Stimulated activated naive CD8-positive, alpha-beta T cell treated with anti-CD3 and anti-CD28 coated beads, Interleukin-15, Interleukin-2, amounts not matched to agents 100 ng/mL and 50 ng/mL, for 24 hours (primary cell): ENCODE measurements around the gene NDST1.
"Not testable (repeated sequence)": the region's sequence is repeated elsewhere in the genome, so short reads cannot be mapped to it uniquely, and the experiment has no call there.

Source experiments
- H3K27ac Mint-ChIP-seq: one replicate; pipeline ENCODE4 v1.8.0; 2021; ENCODE audit warnings: mild to moderate bottlenecking, mixed read lengths
- H3K27me3 Mint-ChIP-seq: one replicate; pipeline ENCODE4 v1.8.0; 2021; ENCODE audit warnings: mixed read lengths
- H3K36me3 Mint-ChIP-seq: one replicate; pipeline ENCODE4 v1.8.0; 2021; ENCODE audit warnings: low read depth, mixed read lengths
- H3K4me1 Mint-ChIP-seq: one replicate; pipeline ENCODE4 v1.8.0; 2021; ENCODE audit warnings: low read depth, mixed read lengths
- H3K4me3 Mint-ChIP-seq: one replicate; pipeline ENCODE4 v1.8.0; 2021; ENCODE audit warnings: mild to moderate bottlenecking, mixed read lengths
- H3K9me3 Mint-ChIP-seq: one replicate; pipeline ENCODE4 v1.8.0; 2021; ENCODE audit warnings: mixed read lengths

The NDST1 gene

DNA sequence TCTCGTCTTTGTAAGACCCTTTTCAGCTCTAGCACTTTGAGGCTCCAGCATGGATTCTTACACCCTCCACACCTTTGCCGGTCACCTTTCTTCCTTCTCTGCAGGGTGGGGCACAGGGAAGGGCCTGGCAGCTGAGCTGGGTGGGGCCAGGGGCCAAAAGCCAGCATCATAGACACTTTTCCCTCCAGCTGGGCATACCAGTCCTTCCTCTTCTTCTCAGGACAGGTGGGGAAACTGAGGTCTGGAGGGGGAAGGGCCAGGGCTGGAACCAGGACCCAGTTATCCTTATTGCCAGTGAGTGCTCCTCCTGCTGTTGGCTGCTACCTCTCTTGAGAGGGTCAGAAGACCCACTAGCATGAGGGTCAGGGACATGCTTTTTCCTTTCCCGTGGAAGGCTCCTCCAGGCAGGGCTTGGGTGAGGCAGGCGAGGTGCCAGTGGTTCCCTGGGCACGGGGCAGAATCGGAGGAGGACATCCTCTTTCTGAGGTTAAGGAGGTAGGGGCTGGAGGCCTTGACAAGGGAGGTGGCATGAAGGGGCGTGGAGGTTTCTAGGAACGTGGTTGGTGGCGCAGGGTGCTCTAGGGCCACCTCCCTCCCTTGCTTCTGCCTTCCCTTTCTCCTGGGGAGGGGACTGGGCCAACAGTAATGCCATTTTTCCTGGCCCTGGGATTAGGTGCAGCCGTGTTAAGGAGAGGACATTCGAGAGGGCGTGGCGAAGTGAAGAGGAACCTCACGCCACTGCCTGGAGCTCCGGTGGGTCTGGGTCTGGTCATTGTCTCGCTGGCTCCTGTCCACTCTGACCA lies at the start of gene NDST1:
NDST1 (plus strand) TSS at position 658 of the 803 bp plus-strand sequence. CDS start 13,124 bp downstream, outside the sequence.
- Mint-ChIP-seq H3K27me3 (no peaks in the 10 kb centered on the region), H3K9me3 (no peaks in the 10 kb centered on the region), H3K27ac (no peak within 1 kb of the TSS), H3K36me3 (no peaks in the 10 kb centered on the region), H3K4me1 (no peaks in the 10 kb centered on the region), H3K4me3 (no peak within 1 kb of the TSS)

- H3K36me3 Mint-ChIP-seq, result no peaks in the 10 kb centered on the region
- H3K4me1 Mint-ChIP-seq, result peaks cover 35% of the 10 kb centered on the region
- peak overlapping the region; percentile 32 for H3K27ac Mint-ChIP-seq
- no peaks in the 10 kb centered on the region for H3K9me3 Mint-ChIP-seq
- H3K4me3 Mint-ChIP-seq, result peak overlapping the region; percentile 61
- H3K27me3 Mint-ChIP-seq, result no peaks in the 10 kb centered on the region
Measured at GRCh38 chr5:150458802-150459557, 49.0 kb upstream of the NDST1 start.

- Mint-ChIP-seq H3K36me3 (no peaks in the 10 kb centered on the region), H3K27ac (peak overlapping the region; percentile 28), H3K9me3 (no peaks in the 10 kb centered on the region), H3K4me1 (peaks cover 35% of the 10 kb centered on the region), H3K27me3 (no peaks in the 10 kb centered on the region), H3K4me3 (no peak overlapping the region)
Measured at GRCh38 chr5:150460781-150461180, 47.1 kb upstream of the NDST1 start.

DNA sequence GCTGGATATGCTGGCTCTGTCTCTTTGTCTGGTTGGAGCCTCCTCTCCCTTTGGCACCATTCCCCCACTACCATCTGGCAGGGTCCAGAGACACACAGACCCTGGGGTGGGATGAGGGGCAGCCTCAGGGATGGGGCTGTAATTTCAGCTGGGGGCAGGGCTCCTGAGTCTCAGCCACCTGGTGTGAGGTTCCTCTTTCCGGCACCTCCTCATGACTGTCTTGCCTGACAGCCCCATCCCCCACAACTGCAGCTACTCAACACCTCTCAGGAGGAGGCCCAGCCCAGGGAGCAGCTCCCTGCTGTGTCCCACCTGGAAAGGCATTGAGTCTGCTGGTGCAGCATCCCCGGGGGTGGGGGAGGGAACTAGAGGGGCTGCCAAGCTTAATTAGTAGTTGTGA lies 46.7 kb upstream of the NDST1 start:
- no peaks in the 10 kb centered on the region for H3K27me3 Mint-ChIP-seq
- no peak overlapping the region for H3K4me3 Mint-ChIP-seq
- no peaks in the 10 kb centered on the region for H3K9me3 Mint-ChIP-seq
- H3K36me3 Mint-ChIP-seq, result no peaks in the 10 kb centered on the region
- peaks cover 35% of the 10 kb centered on the region for H3K4me1 Mint-ChIP-seq
- no peak overlapping the region for H3K27ac Mint-ChIP-seq

DNA sequence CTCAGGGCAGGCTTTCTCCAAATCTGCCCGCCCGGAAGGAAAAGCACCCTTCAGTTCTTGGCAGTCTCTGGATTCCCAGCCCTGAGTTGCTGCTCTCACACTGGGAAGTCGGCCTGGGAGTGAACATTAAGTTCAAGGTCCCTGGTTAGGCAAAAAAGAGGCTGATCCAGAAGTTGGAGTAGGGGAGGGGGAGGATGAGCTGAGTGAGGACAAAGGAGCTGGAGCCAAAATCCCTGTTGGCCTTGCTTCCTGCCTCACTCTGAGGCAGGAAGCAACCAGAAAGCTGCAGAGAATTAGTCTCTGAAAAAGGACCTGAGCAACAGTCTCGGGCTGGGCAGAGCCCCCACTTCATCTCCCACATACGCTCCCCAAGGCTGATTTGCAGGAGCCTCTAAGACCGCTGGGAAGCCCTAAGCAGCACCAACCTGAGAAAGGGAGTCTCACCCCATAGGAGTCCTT lies 43.3 kb upstream of the NDST1 start:
- peaks cover 12% of the 10 kb centered on the region for H3K4me1 Mint-ChIP-seq
- H3K27ac Mint-ChIP-seq, result no peak overlapping the region
- no peaks in the 10 kb centered on the region for H3K36me3 Mint-ChIP-seq
- H3K27me3 Mint-ChIP-seq, result no peaks in the 10 kb centered on the region
- no peak overlapping the region for H3K4me3 Mint-ChIP-seq
- H3K9me3 Mint-ChIP-seq, result no peaks in the 10 kb centered on the region

DNA sequence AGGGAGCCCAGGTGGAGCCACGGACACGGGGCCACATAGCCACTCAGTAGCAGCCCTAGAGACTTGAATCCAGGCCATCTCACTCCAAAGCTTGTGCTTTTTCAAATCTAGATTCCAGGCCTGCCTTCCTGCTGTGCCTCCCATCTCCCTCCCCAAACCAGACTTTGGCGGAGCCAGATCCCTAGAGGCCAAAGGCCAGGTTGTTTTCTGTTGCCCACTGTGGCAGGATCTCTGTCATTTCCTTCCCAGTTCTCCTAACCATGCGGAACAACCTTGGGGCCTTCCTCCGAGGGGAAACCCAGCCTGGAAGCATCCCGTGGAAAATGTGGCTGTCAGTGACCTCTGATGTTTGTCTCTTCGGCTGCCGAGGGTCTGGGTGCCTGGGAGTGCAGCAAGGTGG lies 42.0 kb upstream of the NDST1 start:
- H3K27ac Mint-ChIP-seq, result no peak overlapping the region
- H3K9me3 Mint-ChIP-seq, result no peaks in the 10 kb centered on the region
- no peak overlapping the region for H3K4me3 Mint-ChIP-seq
- H3K27me3 Mint-ChIP-seq, result no peaks in the 10 kb centered on the region
- peaks cover 5% of the 10 kb centered on the region for H3K4me1 Mint-ChIP-seq
- H3K36me3 Mint-ChIP-seq, result no peaks in the 10 kb centered on the region

GRCh38 chr5:150468206-150468605 lies 39.7 kb upstream of the NDST1 start:
- Mint-ChIP-seq H3K36me3 (no peaks in the 10 kb centered on the region), H3K4me1 (no peaks in the 10 kb centered on the region), H3K27me3 (no peaks in the 10 kb centered on the region), H3K4me3 (no peak overlapping the region), H3K27ac (no peak overlapping the region), H3K9me3 (no peaks in the 10 kb centered on the region)

DNA sequence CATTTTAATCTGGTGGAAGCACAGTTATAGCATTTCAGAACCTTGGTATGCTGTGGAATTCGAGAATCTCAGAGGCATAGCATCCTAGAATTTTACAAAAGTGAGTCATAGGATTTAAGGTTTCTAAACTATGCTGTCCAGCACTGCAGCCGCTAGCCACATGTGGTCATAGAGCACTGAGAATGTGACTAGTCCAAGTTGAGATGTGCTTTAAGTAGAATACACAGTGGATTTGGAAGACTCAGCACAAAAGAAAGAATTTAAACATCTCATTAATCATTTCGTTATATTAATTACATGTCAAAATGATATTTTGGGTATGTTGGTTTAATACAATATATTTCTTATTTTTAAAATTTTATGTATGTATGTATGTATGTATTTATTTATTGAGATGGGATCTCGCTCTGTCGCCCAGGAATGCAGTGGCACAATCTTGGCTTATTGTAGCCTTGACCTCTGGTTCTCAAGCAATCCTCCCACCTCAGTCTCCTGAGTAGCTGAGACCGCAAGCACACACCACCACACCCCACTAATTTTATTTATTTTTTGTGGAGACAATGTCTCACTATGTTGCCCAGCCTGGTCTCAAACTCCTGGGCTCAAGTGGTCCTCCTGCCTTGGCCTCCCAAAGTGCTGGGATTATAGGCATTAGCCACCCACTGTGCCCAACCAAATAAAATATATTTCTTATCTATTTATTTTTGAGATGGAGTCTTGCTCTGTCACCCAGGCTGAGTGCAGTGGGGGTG lies 38.0 kb upstream of the NDST1 start:
- Mint-ChIP-seq H3K27ac (no peak overlapping the region), H3K27me3 (no peaks in the 10 kb centered on the region), H3K9me3 (no peaks in the 10 kb centered on the region), H3K4me1 (no peaks in the 10 kb centered on the region), H3K4me3 (no peak overlapping the region), H3K36me3 (no peaks in the 10 kb centered on the region)

GRCh38 chr5:150473673-150474358 lies 34.1 kb upstream of the NDST1 start:
- H3K9me3 Mint-ChIP-seq, result no peaks in the 10 kb centered on the region
- H3K27ac Mint-ChIP-seq, result no peak overlapping the region
- H3K4me3 Mint-ChIP-seq, result no peak overlapping the region
- no peaks in the 10 kb centered on the region for H3K27me3 Mint-ChIP-seq
- no peaks in the 10 kb centered on the region for H3K4me1 Mint-ChIP-seq
- no peaks in the 10 kb centered on the region for H3K36me3 Mint-ChIP-seq

DNA sequence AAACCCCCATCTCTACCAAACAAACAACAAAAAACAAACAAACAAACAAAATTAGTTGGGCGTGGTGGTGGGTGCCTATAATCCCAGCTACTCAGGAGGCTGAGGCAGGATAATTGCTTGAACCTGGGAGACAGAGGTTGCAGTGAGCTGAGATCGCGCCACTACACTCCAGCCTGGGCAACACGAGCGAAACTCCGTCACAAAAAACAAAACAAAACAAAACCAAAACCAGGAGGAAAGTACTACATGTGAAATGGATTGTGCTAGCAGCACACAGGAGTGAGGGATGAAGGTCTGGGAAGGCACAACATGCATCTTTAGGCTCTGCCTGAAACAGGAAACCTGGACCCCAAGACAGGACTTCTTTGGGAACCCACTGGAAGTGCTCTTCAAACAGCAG lies 31.4 kb upstream of the NDST1 start:
- not testable (repeated sequence) for H3K36me3 Mint-ChIP-seq, H3K27ac Mint-ChIP-seq, H3K9me3 Mint-ChIP-seq, H3K27me3 Mint-ChIP-seq, H3K4me1 Mint-ChIP-seq, H3K4me3 Mint-ChIP-seq

DNA sequence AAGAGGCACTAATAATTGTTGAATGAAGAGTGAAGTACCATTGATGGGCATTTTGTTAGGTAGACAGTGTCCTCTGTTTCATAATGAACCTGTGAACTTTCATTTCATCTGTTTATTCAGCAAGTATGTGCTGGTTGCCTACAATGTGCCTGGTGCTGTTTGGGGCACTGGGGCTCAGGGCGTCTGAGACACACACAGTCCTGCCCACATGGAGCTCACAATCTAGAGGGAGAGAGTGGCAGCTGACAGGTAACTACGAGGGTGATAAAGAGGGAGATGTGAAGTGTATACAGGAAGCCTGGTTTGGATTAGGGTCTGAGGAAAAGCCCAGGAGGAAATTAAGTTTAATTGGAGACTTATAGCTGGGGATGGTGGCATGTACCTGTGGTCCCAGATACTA lies 28.5 kb upstream of the NDST1 start:
- no peaks in the 10 kb centered on the region for H3K36me3 Mint-ChIP-seq
- H3K4me3 Mint-ChIP-seq, result no peak overlapping the region
- no peaks in the 10 kb centered on the region for H3K27me3 Mint-ChIP-seq
- H3K9me3 Mint-ChIP-seq, result no peaks in the 10 kb centered on the region
- H3K4me1 Mint-ChIP-seq, result no peaks in the 10 kb centered on the region
- no peak overlapping the region for H3K27ac Mint-ChIP-seq

DNA sequence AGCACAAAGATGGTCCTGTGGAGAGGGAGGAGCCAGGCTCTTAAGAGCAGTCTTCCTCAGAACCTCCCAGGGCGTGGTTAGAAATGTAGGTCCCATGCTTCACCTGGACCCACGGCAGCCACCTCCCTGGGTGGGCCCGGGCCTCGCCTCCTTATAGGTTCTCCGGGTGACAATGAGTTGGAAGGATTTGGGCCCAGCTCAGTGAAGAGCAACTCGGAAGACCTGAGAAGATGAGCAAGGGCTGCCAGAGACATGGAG lies 26.3 kb upstream of the NDST1 start:
- H3K27ac Mint-ChIP-seq, result no peak overlapping the region
- H3K36me3 Mint-ChIP-seq, result no peaks in the 10 kb centered on the region
- H3K4me1 Mint-ChIP-seq, result peaks cover 3% of the 10 kb centered on the region
- no peaks in the 10 kb centered on the region for H3K9me3 Mint-ChIP-seq
- H3K4me3 Mint-ChIP-seq, result no peak overlapping the region
- H3K27me3 Mint-ChIP-seq, result peaks cover 6% of the 10 kb centered on the region

GRCh38 chr5:150481972-150482406 lies 25.9 kb upstream of the NDST1 start:
- H3K27me3 Mint-ChIP-seq, result peaks cover 6% of the 10 kb centered on the region
- H3K4me1 Mint-ChIP-seq, result peaks cover 5% of the 10 kb centered on the region
- no peak overlapping the region for H3K27ac Mint-ChIP-seq
- no peak overlapping the region for H3K4me3 Mint-ChIP-seq
- H3K9me3 Mint-ChIP-seq, result no peaks in the 10 kb centered on the region
- H3K36me3 Mint-ChIP-seq, result no peaks in the 10 kb centered on the region

DNA sequence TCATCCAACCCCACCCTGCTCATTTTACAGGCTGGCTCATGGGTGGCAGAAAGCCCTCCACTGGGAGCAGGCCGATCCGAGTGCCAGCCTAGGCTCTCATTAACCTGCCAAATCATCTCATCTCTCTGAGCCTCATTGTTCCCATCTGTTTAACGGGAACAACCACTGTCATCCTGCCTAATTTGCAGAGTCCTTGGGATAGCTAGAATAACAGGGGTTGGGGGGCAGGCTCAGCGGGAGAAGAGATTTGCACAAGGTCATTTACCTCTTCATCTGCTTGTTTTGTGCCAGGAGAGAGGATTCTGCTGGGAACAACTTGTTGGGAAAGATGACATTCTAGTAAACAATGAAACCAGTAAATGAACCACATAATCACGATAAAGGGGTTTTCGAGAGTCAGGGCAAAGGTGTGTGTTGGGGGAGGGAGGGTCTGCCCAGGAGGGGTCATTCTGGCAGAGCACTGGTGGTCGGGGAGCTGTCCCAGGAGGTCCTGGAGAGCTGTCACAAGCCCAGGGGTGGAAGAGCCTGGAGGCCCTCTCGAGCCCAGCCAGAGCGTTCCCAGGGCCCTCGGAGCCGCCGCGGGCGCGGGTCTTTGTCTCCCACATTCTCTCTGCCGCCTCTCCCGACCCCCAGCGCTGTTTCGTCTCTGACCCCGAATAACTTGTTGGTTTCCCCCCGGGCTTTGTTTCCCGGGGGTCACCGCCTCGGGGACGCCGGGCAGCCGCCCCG lies 22.8 kb upstream of the NDST1 start:
- peaks cover 10% of the 10 kb centered on the region for H3K27me3 Mint-ChIP-seq
- no peaks in the 10 kb centered on the region for H3K36me3 Mint-ChIP-seq
- H3K4me3 Mint-ChIP-seq, result peak overlapping the region; percentile 73
- no peaks in the 10 kb centered on the region for H3K9me3 Mint-ChIP-seq
- peaks cover 15% of the 10 kb centered on the region for H3K4me1 Mint-ChIP-seq
- peak overlapping the region; percentile 39 for H3K27ac Mint-ChIP-seq
